Keratinocyte (primary cell): ENCODE data around the gene FABP1. TPM values are rescaled to one million over a fixed set of nuclear protein-coding genes. Genes with fewer than 3 reads are reported as not detected.

Experiments
- DNase-seq: peaks from one replicate; pipeline ENCODE4 v3.0.0-alpha.2; 2011; ENCODE audit warnings: low read depth, missing footprints, low spot score
- FAIRE-seq: peaks from 2 replicates; lab custom pipeline; 2011; peaks lifted over from hg19 to GRCh38; lab: Jason Lieb, UNC
- H2AFZ ChIP-seq: 2 replicates; pipeline ENCODE4 v1.6.0; 2012; ENCODE audit warnings: low read length, control low read depth, inconsistent platforms; ENCODE audit not compliant: control insufficient read depth
- H3K27ac ChIP-seq: 2 replicates; pipeline ENCODE4 v1.5.1; 2011; ENCODE audit warnings: low read length; ENCODE audit not compliant: control insufficient read depth, insufficient read depth
- H3K27me3 ChIP-seq: 3 replicates; pipeline ENCODE4 v1.6.0; 2011; ENCODE audit warnings: low read length; ENCODE audit not compliant: control insufficient read depth, insufficient read depth; ENCODE audit errors: extremely low read depth
- H3K36me3 ChIP-seq, 2 experiments: 2 replicates in 1 of 2; 3 replicates in 1 of 2; pipeline ENCODE4 v1.5.1; 2011; ENCODE audit warnings: low read length in 2 of 2, mild to moderate bottlenecking in 1 of 2; ENCODE audit not compliant: control insufficient read depth in 2 of 2, insufficient read depth in 2 of 2; ENCODE audit errors: extremely low read depth in 1 of 2
- H3K4me1 ChIP-seq: 3 replicates; pipeline ENCODE4 v1.5.1; 2011; ENCODE audit warnings: low read length; ENCODE audit not compliant: control insufficient read depth, insufficient read depth; ENCODE audit errors: extremely low read depth
- H3K4me2 ChIP-seq: 3 replicates; pipeline ENCODE4 v1.6.0; 2011; ENCODE audit warnings: low read depth, low read length; ENCODE audit not compliant: control insufficient read depth, insufficient read depth; ENCODE audit errors: extremely low read depth
- H3K4me3 ChIP-seq, 3 experiments: fragments of 200-600 bp in 1 of 3; sonication (generic) in 1 of 3; 2 replicates in 2 of 3; 3 replicates in 1 of 3; pipeline ENCODE4 v1.5.1; 2011 to 2016; ENCODE audit warnings: low read length in 3 of 3, mild to moderate bottlenecking in 3 of 3, control low read depth in 2 of 3, inconsistent platforms in 1 of 3, low read depth in 1 of 3, mixed read lengths in 1 of 3, mixed run types in 1 of 3, moderate library complexity in 1 of 3; ENCODE audit not compliant: control insufficient read depth in 2 of 3, insufficient read depth in 2 of 3; ENCODE audit errors: extremely low read depth in 1 of 3
- H3K79me2 ChIP-seq: 2 replicates; pipeline ENCODE4 v1.6.0; 2012; ENCODE audit warnings: low read length; ENCODE audit not compliant: control insufficient read depth, insufficient read depth
- H3K9ac ChIP-seq: 3 replicates; pipeline ENCODE4 v1.6.0; 2011; ENCODE audit warnings: low read length; ENCODE audit not compliant: control insufficient read depth, insufficient read depth; ENCODE audit errors: extremely low read depth
- H3K9me1 ChIP-seq: 3 replicates; pipeline ENCODE4 v1.6.0; 2011; ENCODE audit warnings: low read length; ENCODE audit not compliant: control insufficient read depth, insufficient read depth; ENCODE audit errors: extremely low read depth
- H3K9me3 ChIP-seq: 2 replicates; pipeline ENCODE4 v1.5.1; 2012; ENCODE audit warnings: low read depth, low read length; ENCODE audit not compliant: control insufficient read depth
- H4K20me1 ChIP-seq: 3 replicates; pipeline ENCODE4 v1.6.0; 2011; ENCODE audit warnings: low read length; ENCODE audit not compliant: control insufficient read depth, insufficient read depth; ENCODE audit errors: extremely low read depth
- EZH2 ChIP-seq: IDR thresholded peaks from one replicate; pipeline ENCODE4 v1.6.1; 2012; ENCODE audit warnings: inconsistent platforms, mild to moderate bottlenecking, low read length, moderate library complexity
- dilution Hi-C: fragments of 300-500 bp; cut with MboI; formaldehyde crosslinking; loops from one replicate; pipeline ENCODE4 v1.7.0; 2020; ENCODE audit warnings: low sequenced_read_pairs; ENCODE audit not compliant: extremely low pct_ligation_motif_present
- polyA plus RNA-seq, 5 experiments: library from polyadenylated mRNA; depleted of rRNA in 3 of 5; stranded (reverse) in 3 of 5; stranded (forward) in 1 of 5; unstranded in 1 of 5; fragments of >200 nt; gene quantifications; 1 replicate in 1 of 5; 2 replicates in 3 of 5; 3 replicates in 1 of 5; pipeline versions ENCODE4 v1.2.1 to v1.2.3, GENCODE V29; 2011 to 2012; ENCODE audit warnings: missing spikeins in 2 of 5, low read depth in 1 of 5, low replicate concordance in 1 of 5
- TF ChIP-seq, protein P1 (sequence below), 3 experiments: IDR thresholded peaks in 1 of 3; conservative IDR thresholded peaks in 1 of 3; optimal IDR thresholded peaks in 1 of 3; 2 replicates in 2 of 3; 3 replicates in 1 of 3; pipeline versions ENCODE3 to v1.5.1; 2011; ENCODE audit warnings: low read length in 3 of 3, mild to moderate bottlenecking in 3 of 3, moderate library complexity in 2 of 3, control low read depth in 1 of 3, inconsistent platforms in 1 of 3; ENCODE audit not compliant: insufficient read depth in 2 of 3; ENCODE audit errors: extremely low read depth in 1 of 3

The FABP1 gene
- polyA plus RNA-seq, 1 donor (not counting 4 experiments of a cell fraction or from before 2014, with no cell fraction given): not detected

DNA sequence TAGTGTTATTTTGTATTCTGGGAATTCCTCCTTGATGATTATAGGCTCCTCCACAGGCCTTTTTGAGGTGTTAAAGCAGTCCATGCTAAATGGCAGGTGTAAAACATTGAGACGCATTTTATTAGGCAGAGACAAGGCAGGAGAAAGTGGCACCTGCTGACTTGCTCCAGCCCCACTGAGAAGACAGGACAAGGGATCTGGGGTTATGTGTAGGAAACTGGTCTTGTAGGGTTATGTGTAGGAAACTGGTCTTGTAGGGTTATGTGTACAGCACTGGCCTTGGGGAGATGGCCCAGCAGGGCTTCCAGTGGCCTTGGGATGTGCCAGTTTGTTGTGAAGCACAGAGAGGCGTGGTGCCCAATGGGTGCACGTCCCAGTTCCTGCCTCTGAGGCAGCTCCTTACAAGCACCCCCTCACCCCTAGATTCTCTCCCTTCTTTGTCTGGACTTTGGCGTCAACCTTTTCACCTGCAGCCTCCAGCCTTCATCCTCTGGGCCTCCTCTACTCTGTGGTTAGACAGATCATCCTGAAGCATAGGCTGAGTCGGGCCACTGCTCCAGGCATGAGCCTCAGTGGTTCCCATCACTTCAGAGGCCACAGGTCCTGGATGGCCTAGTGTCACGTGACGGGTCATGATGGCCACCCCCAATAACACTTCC is 921 bp upstream of the FABP1 start:
- no peaks in the 10 kb centered on the region for H3K9me1 ChIP-seq
- dilution Hi-C loops: no loop called here
- no peak for FAIRE-seq

GRCh38 chr2:88127638-88127887 is 299 bp downstream of the FABP1 start:
- Histone ChIP-seq H3K79me2 (no peaks in the 10 kb centered on the region), H3K9ac (no peak overlapping the region), H3K4me1 (no peaks in the 10 kb centered on the region), H3K36me3 (no peaks in the 10 kb centered on the region), H2AFZ (no peak overlapping the region), H3K4me2 (no peak overlapping the region), H3K4me3 (no peak overlapping the region), H3K9me3 (no peaks in the 10 kb centered on the region), H3K9me1 (no peaks in the 10 kb centered on the region), H3K27me3 (peaks cover 3% of the 10 kb centered on the region), H3K27ac (no peak overlapping the region), H4K20me1 (no peaks in the 10 kb centered on the region)
- dilution Hi-C loops: no loop called here
- no peak for FAIRE-seq
- no peak for DNase-seq
- TF ChIP-seq, protein P1, sequence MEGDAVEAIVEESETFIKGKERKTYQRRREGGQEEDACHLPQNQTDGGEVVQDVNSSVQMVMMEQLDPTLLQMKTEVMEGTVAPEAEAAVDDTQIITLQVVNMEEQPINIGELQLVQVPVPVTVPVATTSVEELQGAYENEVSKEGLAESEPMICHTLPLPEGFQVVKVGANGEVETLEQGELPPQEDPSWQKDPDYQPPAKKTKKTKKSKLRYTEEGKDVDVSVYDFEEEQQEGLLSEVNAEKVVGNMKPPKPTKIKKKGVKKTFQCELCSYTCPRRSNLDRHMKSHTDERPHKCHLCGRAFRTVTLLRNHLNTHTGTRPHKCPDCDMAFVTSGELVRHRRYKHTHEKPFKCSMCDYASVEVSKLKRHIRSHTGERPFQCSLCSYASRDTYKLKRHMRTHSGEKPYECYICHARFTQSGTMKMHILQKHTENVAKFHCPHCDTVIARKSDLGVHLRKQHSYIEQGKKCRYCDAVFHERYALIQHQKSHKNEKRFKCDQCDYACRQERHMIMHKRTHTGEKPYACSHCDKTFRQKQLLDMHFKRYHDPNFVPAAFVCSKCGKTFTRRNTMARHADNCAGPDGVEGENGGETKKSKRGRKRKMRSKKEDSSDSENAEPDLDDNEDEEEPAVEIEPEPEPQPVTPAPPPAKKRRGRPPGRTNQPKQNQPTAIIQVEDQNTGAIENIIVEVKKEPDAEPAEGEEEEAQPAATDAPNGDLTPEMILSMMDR (optimal IDR thresholded peaks at IDR 0.05 in 1 of 3, IDR thresholded peaks at IDR 0.05 in 1 of 3, conservative IDR thresholded peaks at IDR 0.05 in 1 of 3; ENCODE audit: extremely low read depth in 1 of 3, insufficient read depth in 2 of 3, low read length in 3 of 3): no peak
- no peak for TF ChIP-seq EZH2

More for the DNA sequence above, 921 bp upstream of the FABP1 start:
- H4K20me1 ChIP-seq: no peaks in the 10 kb centered on the region
- H3K4me2 ChIP-seq: no peak overlapping the region
- no peaks in the 10 kb centered on the region for H3K36me3 ChIP-seq
- H3K4me3 ChIP-seq: no peak overlapping the region
- TF ChIP-seq EZH2: no peak
- TF ChIP-seq, protein P1 (optimal IDR thresholded peaks at IDR 0.05 in 1 of 3, IDR thresholded peaks at IDR 0.05 in 1 of 3, conservative IDR thresholded peaks at IDR 0.05 in 1 of 3; ENCODE audit: extremely low read depth in 1 of 3, insufficient read depth in 2 of 3, low read length in 3 of 3): no peak
- no peaks in the 10 kb centered on the region for H3K4me1 ChIP-seq
- peaks cover under 1% of the 10 kb centered on the region for H3K27me3 ChIP-seq
- H2AFZ ChIP-seq: no peak overlapping the region
- H3K79me2 ChIP-seq: no peaks in the 10 kb centered on the region
- no peak overlapping the region for H3K27ac ChIP-seq
- no peak overlapping the region for H3K9ac ChIP-seq
- DNase-seq: no peak
- H3K9me3 ChIP-seq: no peaks in the 10 kb centered on the region
